Liver (tissue), 9 donors: Measurements from ENCODE around the gene KCNMB1. TPM values are rescaled to one million over a fixed set of nuclear protein-coding genes. Genes with fewer than 3 reads are reported as not detected.

Experiments used
- DNase-seq: peaks from one replicate; pipeline ENCODE4 v3.0.0-alpha.2; 2017; ENCODE audit warnings: low spot score
- H3K27ac ChIP-seq, 2 donors: one replicate each; pipeline ENCODE4 v1.7.0; 2013; ENCODE audit warnings: inconsistent platforms in 2 of 2, low read length in 2 of 2, control low read depth in 1 of 2, low read depth in 1 of 2, mild to moderate bottlenecking in 1 of 2
- H3K27me3 ChIP-seq, 4 donors: one replicate each; pipeline versions ENCODE4 v1.6.1 to v1.7.0; 2013; ENCODE audit warnings: low read length in 3 of 4, inconsistent platforms in 1 of 4, mild to moderate bottlenecking in 1 of 4, moderate library complexity in 1 of 4; ENCODE audit not compliant: control insufficient read depth in 4 of 4, insufficient read depth in 4 of 4
- H3K36me3 ChIP-seq, 4 donors: one replicate each; pipeline versions ENCODE4 v1.6.1 to v1.7.0; 2013; ENCODE audit warnings: low read length in 3 of 4, mild to moderate bottlenecking in 3 of 4, low read depth in 1 of 4, moderate library complexity in 1 of 4; ENCODE audit not compliant: control insufficient read depth in 4 of 4, insufficient read depth in 3 of 4
- H3K4me1 ChIP-seq, 4 donors: one replicate each; pipeline versions ENCODE4 v1.6.1 to v1.7.0; 2013; ENCODE audit warnings: low read length in 3 of 4, mild to moderate bottlenecking in 3 of 4, moderate library complexity in 1 of 4; ENCODE audit not compliant: control insufficient read depth in 4 of 4, insufficient read depth in 4 of 4
- H3K4me3 ChIP-seq, 3 donors: one replicate each; pipeline versions ENCODE4 v1.6.1 to v1.7.0; 2013; ENCODE audit warnings: low read length in 3 of 3, control low read depth in 1 of 3, low read depth in 1 of 3, mild to moderate bottlenecking in 1 of 3
- H3K9ac ChIP-seq, 2 donors: one replicate each; pipeline ENCODE4 v1.7.0; 2013; ENCODE audit warnings: low read length in 2 of 2, mild to moderate bottlenecking in 2 of 2, moderate library complexity in 2 of 2, control low read depth in 1 of 2, low read depth in 1 of 2
- H3K9me3 ChIP-seq, 4 donors: one replicate each; pipeline versions ENCODE4 v1.6.1 to v1.7.0; 2013; ENCODE audit warnings: low read length in 3 of 4; ENCODE audit not compliant: control insufficient read depth in 4 of 4
- ATF3 ChIP-seq: IDR thresholded peaks from 2 replicates; pipeline ENCODE4 v1.6.1; 2016; ENCODE audit warnings: antibody characterized with exemption
- EGR1 ChIP-seq, 2 donors: IDR thresholded peaks; 2 replicates each; pipeline ENCODE4 v1.6.1; 2016 to 2018; ENCODE audit warnings: antibody characterized with exemption in 2 of 2, low read depth in 2 of 2
- FOXA1 ChIP-seq: IDR thresholded peaks from 2 replicates; pipeline ENCODE4 v1.6.1; 2016; ENCODE audit warnings: antibody characterized with exemption
- HNF4A ChIP-seq, 2 donors: conservative IDR thresholded peaks; 2 replicates each; pipeline ENCODE4 v1.6.1; 2016; ENCODE audit warnings: antibody characterized with exemption in 2 of 2, mild to moderate bottlenecking in 2 of 2
- HNF4G ChIP-seq: IDR thresholded peaks from 2 replicates; pipeline ENCODE4 v1.6.1; 2016; ENCODE audit warnings: antibody characterized with exemption
- JUND ChIP-seq, 2 donors: IDR thresholded peaks; 2 replicates each; pipeline ENCODE4 v1.6.1; 2016; ENCODE audit warnings: antibody characterized with exemption in 2 of 2
- MAX ChIP-seq: IDR thresholded peaks from 2 replicates; pipeline ENCODE4 v1.6.1; 2016; ENCODE audit warnings: antibody characterized with exemption
- NR2F2 ChIP-seq: IDR thresholded peaks from 2 replicates; pipeline ENCODE4 v1.6.1; 2016; ENCODE audit warnings: antibody characterized with exemption
- RAD21 ChIP-seq, 2 donors: IDR thresholded peaks; 2 replicates each; pipeline ENCODE4 v1.6.1; 2016; ENCODE audit warnings: antibody characterized with exemption in 2 of 2, mild to moderate bottlenecking in 2 of 2
- REST ChIP-seq: IDR thresholded peaks from 2 replicates; pipeline ENCODE4 v1.6.1; 2016; ENCODE audit warnings: antibody characterized with exemption, mild to moderate bottlenecking
- RXRA ChIP-seq, 2 donors: IDR thresholded peaks; 2 replicates each; pipeline ENCODE4 v1.6.1; 2017 to 2018; ENCODE audit warnings: antibody characterized with exemption in 2 of 2, mild to moderate bottlenecking in 1 of 2
- SP1 ChIP-seq: IDR thresholded peaks from 2 replicates; pipeline ENCODE4 v1.6.1; 2018; ENCODE audit warnings: antibody characterized with exemption, mild to moderate bottlenecking
- TAF1 ChIP-seq: conservative IDR thresholded peaks from 2 replicates; pipeline ENCODE4 v1.6.1; 2016; ENCODE audit warnings: antibody characterized with exemption, mild to moderate bottlenecking
- YY1 ChIP-seq: IDR thresholded peaks from 2 replicates; pipeline ENCODE4 v1.6.1; 2016; ENCODE audit warnings: antibody characterized with exemption, mild to moderate bottlenecking
- ZBTB33 ChIP-seq: IDR thresholded peaks from 2 replicates; pipeline ENCODE4 v1.6.1; 2016; ENCODE audit warnings: antibody characterized with exemption
- WGBS: extraction: QIAGEN DNeasy Blood & Tissue Kit; methylation state at CpG from one replicate; pipeline ENCODE4 v1.1.7; 2013; 5-methylcytosine and 5-hydroxymethylcytosine counted together
- polyA plus RNA-seq, 2 donors: library from polyadenylated mRNA; stranded (reverse) in 1 of 2; unstranded in 1 of 2; fragments of 200-250 nt in 1 of 2; fragments of >200 nt in 1 of 2; fragmentation: Nextera tagmentation in 1 of 2; extraction: Ambion mirVana in 1 of 2; gene quantifications; one replicate each; pipeline versions ENCODE4 v1.2.1 to v1.2.3, GENCODE V29; 2013 to 2015
- total RNA-seq, 2 donors: library from RNA; depleted of rRNA; stranded (reverse); fragments of >200 nt; gene quantifications; one replicate each; pipeline ENCODE4 v1.2.3, GENCODE V29; 2014
- donor health status: healthy.
- donor health status: healthy.
- donor health status: healthy.
- donor health status: healthy.
- donor health status: healthy.

Gene KCNMB1
- total and polyA plus RNA-seq, 4 donors, result 0.04 to 0.31 (median 0.20) TPM

GRCh38 chr5:170419643-170420042 lies 30.5 kb upstream of the KCNMB1 start:
- WGBS, result 80% methylated on average over 6 of the region's 6 CpGs
- H3K4me3 ChIP-seq, result no peak overlapping the region
- no peak for DNase-seq
- no peak for TF ChIP-seq RXRA (IDR thresholded peaks at IDR 0.05)
- TF ChIP-seq RAD21 (IDR thresholded peaks at IDR 0.05), result no peak
- TF ChIP-seq ZBTB33, result no peak
- no peak for TF ChIP-seq FOXA1
- no peak for TF ChIP-seq EGR1 (IDR thresholded peaks at IDR 0.05; ENCODE audit: low read depth in 2 of 2)
- TF ChIP-seq JUND (IDR thresholded peaks at IDR 0.05), result no peak
- TF ChIP-seq MAX, result no peak
- TF ChIP-seq REST, result no peak
- no peak for TF ChIP-seq HNF4G
- H3K27ac ChIP-seq, result no peak overlapping the region
- H3K9me3 ChIP-seq, result no peaks in the 10 kb centered on the region
- H3K9ac ChIP-seq, result no peak overlapping the region
- peaks cover 0 to 4% (median 0%) of the 10 kb centered on the region in 4 donors for H3K27me3 ChIP-seq
- H3K4me1 ChIP-seq, result peaks cover 0 to 4% (median 0%) of the 10 kb centered on the region in 4 donors
- no peaks in the 10 kb centered on the region for H3K36me3 ChIP-seq

- H3K27ac ChIP-seq, result no peak overlapping the region
- no peaks in the 10 kb centered on the region for H3K9me3 ChIP-seq
- H3K27me3 ChIP-seq, result peaks cover 0 to 4% (median 0%) of the 10 kb centered on the region in 4 donors
- DNase-seq, result no peak
- peaks cover 0 to 4% (median 0%) of the 10 kb centered on the region in 4 donors for H3K4me1 ChIP-seq
- WGBS, result 65% methylated on average over 8 of the region's 8 CpGs
- TF ChIP-seq HNF4A (conservative IDR thresholded peaks at IDR 0.05), result no peak
- TF ChIP-seq ATF3, result no peak
- TF ChIP-seq REST, result no peak
- TF ChIP-seq JUND (IDR thresholded peaks at IDR 0.05), result no peak
- TF ChIP-seq ZBTB33, result no peak
- TF ChIP-seq TAF1, result no peak
- no peak for TF ChIP-seq EGR1 (IDR thresholded peaks at IDR 0.05; ENCODE audit: low read depth in 2 of 2)
- no peak for TF ChIP-seq NR2F2
- no peak for TF ChIP-seq YY1
- TF ChIP-seq SP1, result no peak
- no peak for TF ChIP-seq HNF4G
- H3K4me3 ChIP-seq, result no peak overlapping the region
- no peaks in the 10 kb centered on the region for H3K36me3 ChIP-seq
- H3K9ac ChIP-seq, result no peak overlapping the region
These were observed 29.6 kb upstream of the KCNMB1 start for GRCh38 chr5:170418736-170419135.
